AG04449 (cell line): Measurements from ENCODE around the gene NRSN1.

Experiments used
- CTCF ChIA-PET: fragments of 350-600 bp; formaldehyde crosslinking; extraction: SDS; loops from one replicate; lab custom pipeline; 2021; ENCODE audit warnings: antibody characterized with exemption; lab: Yijun Ruan, JAX
- POLR2A ChIA-PET: fragments of 400-600, 350-600 bp; formaldehyde crosslinking; extraction: SDS; loops from one replicate; lab custom pipeline; 2020; ENCODE audit warnings: antibody characterized with exemption, inconsistent platforms; lab: Yijun Ruan, JAX
- DNase-seq: peaks from one replicate; pipeline ENCODE4 v3.0.0-alpha.2; 2010; ENCODE audit warnings: low read depth, low spot score
- H3K4me3 ChIP-seq: 2 replicates; pipeline ENCODE4 v1.5.1; 2011; ENCODE audit warnings: low read depth, mild to moderate bottlenecking, control low read depth, low read length
- CTCF ChIP-seq: IDR thresholded peaks from one replicate; pipeline ENCODE4 v1.5.1; 2011; ENCODE audit warnings: mild to moderate bottlenecking, moderate library complexity, low read length, control low read depth, inconsistent platforms; ENCODE audit not compliant: insufficient read depth; ENCODE audit errors: missing control alignments

The NRSN1 gene

GRCh38 chr6:24149836-24150235, 23.8 kb downstream of the NRSN1 start:
- ChIA-PET CTCF (no interaction called here), POLR2A (no interaction called here)
- TF ChIP-seq CTCF, result no peak
- H3K4me3 ChIP-seq, result no peak overlapping the region
- DNase-seq, result no peak

GRCh38 chr6:24152014-24152413, 26.0 kb downstream of the NRSN1 start:
- CTCF ChIA-PET, result no interaction called here
- TF ChIP-seq CTCF, result no peak
- POLR2A ChIA-PET, result no interaction called here
- no peak overlapping the region for H3K4me3 ChIP-seq
- no peak for DNase-seq

GRCh38 chr6:24154121-24154520, 28.1 kb downstream of the NRSN1 start:
- TF ChIP-seq CTCF, result no peak
- no peak for DNase-seq
- H3K4me3 ChIP-seq, result no peak overlapping the region
- ChIA-PET POLR2A (no interaction called here), CTCF (no interaction called here)

- TF ChIP-seq CTCF, result no peak
- DNase-seq, result no peak
- ChIA-PET POLR2A (no interaction called here), CTCF (no interaction called here)
- no peak overlapping the region for H3K4me3 ChIP-seq
These were observed 31.9 kb downstream of the NRSN1 start for GRCh38 chr6:24157886-24158285.

- no peak for TF ChIP-seq CTCF
- no peak for DNase-seq
- no peak overlapping the region for H3K4me3 ChIP-seq
- ChIA-PET CTCF (no interaction called here), POLR2A (no interaction called here)
These were observed 57.6 kb downstream of the NRSN1 start for GRCh38 chr6:24183584-24183983.

- no peak for TF ChIP-seq CTCF
- DNase-seq, result no peak
- ChIA-PET CTCF (no interaction called here), POLR2A (no interaction called here)
- H3K4me3 ChIP-seq, result no peak overlapping the region
These were observed 60.3 kb downstream of the NRSN1 start for GRCh38 chr6:24186349-24186748.
